Esophagus mucosa (tissue), 1 donor: ENCODE results near the gene NMRAL1. TPM values are rescaled to one million over a fixed set of nuclear protein-coding genes. Genes with fewer than 3 reads are reported as not detected.

Experiments
- ATAC-seq: fragments of 200-7000 bp; cut with Tn5 transposase; one replicate; pipeline ENCODE4 v1.9.1; 2020
- total RNA-seq: library from RNA; stranded (reverse); gene quantifications from one replicate; pipeline ENCODE4 v1.2.4, GENCODE V29; 2023
- donor health status: DM: yes; HTN: yes; CAD: no.

The NMRAL1 gene
- total RNA-seq, 1 donor from 2014 or later, result 35.2 TPM

GRCh38 chr16:4426021-4426684 is 48.3 kb downstream of the NMRAL1 start:
- peak; percentile 33 for ATAC-seq

- ATAC-seq, result peak; percentile 92
Measured at GRCh38 chr16:4425378-4426020, 48.9 kb downstream of the NMRAL1 start, which contains the start of gene DNAJA3. DNAJA3 (plus strand) TSS chr16:4425868; CDS start chr16:4425882, 14 bp downstream.

- ATAC-seq, result no peak
Measured at GRCh38 chr16:4420505-4421105, 53.8 kb downstream of the NMRAL1 start.

- ATAC-seq, result no peak
Measured at GRCh38 chr16:4419402-4419959, 54.9 kb downstream of the NMRAL1 start.

- peak; percentile 95 for ATAC-seq
Measured at GRCh38 chr16:4416200-4417032, 58.0 kb downstream of the NMRAL1 start, which contains the start of gene CORO7. CORO7 (minus strand) TSS chr16:4416596; CDS start chr16:4416518, 78 bp downstream.

GRCh38 chr16:4415538-4416199 is 58.8 kb downstream of the NMRAL1 start:
- ATAC-seq, result peak; percentile 25

- no peak for ATAC-seq
Measured at GRCh38 chr16:4414187-4414917, 60.1 kb downstream of the NMRAL1 start.

- no peak for ATAC-seq
Measured at GRCh38 chr16:4412854-4413253, 61.6 kb downstream of the NMRAL1 start.

GRCh38 chr16:4412159-4412558 is 62.3 kb downstream of the NMRAL1 start:
- no peak for ATAC-seq

Other genes with a start within 250 kb of the NMRAL1 start
- 0.16 TPM for gene SRL, start 232.5 kb downstream of the NMRAL1 start, total RNA-seq
- gene TFAP4, start 201.6 kb downstream of the NMRAL1 start, total RNA-seq, result 11.6 TPM
- gene GLIS2, start 158.6 kb downstream of the NMRAL1 start, total RNA-seq, result 0.80 TPM
- gene PAM16, start 123.3 kb downstream of the NMRAL1 start, total RNA-seq, result 34.3 TPM
- gene VASN, start 102.8 kb downstream of the NMRAL1 start, total RNA-seq, result 16.6 TPM
- 7.9 TPM for gene CORO7, start 58.0 kb downstream of the NMRAL1 start, total RNA-seq
- gene DNAJA3, start 48.8 kb downstream of the NMRAL1 start, total RNA-seq, result 40.2 TPM
- gene HMOX2, start 1.8 kb upstream of the NMRAL1 start, total RNA-seq, result 46.6 TPM
- gene CDIP1, start 64.1 kb upstream of the NMRAL1 start, total RNA-seq, result 18.9 TPM
- gene C16orf96, start 81.7 kb upstream of the NMRAL1 start, total RNA-seq, result 0.04 TPM
- 12.7 TPM for gene UBALD1, start 140.3 kb upstream of the NMRAL1 start, total RNA-seq
- gene MGRN1, start 150.2 kb upstream of the NMRAL1 start, total RNA-seq, result 19.2 TPM
- 24.2 TPM for gene NUDT16L1, start 218.9 kb upstream of the NMRAL1 start, total RNA-seq